RWPE1 (cell line): Measurements from ENCODE around the gene MLLT6.

Experiments used
- CTCF ChIA-PET: fragments of 350-600 bp; sonication (Branson Sonifier 250); formaldehyde crosslinking; extraction: SDS; loops from one replicate; lab custom pipeline; 2021; lab: Yijun Ruan, JAX
- POLR2A ChIA-PET: fragments of 400-600 bp; formaldehyde crosslinking; extraction: SDS; loops from one replicate; lab custom pipeline; 2020; ENCODE audit warnings: antibody characterized with exemption; ENCODE audit not compliant: low non-redundant PET; lab: Yijun Ruan, JAX
- DNase-seq: peaks from one replicate; pipeline ENCODE4 v3.0.0; 2012; ENCODE audit warnings: low spot score
- H3K27ac ChIP-seq: fragments of 450-650 bp; 2 replicates; pipeline ENCODE4 v1.5.1; 2017
- CTCF ChIP-seq: fragments of 450-650 bp; conservative IDR thresholded peaks from 2 replicates; pipeline ENCODE4 v1.5.1; 2017; ENCODE audit warnings: low read depth, mild to moderate bottlenecking

The MLLT6 gene

GRCh38 chr17:38752308-38753070, 47.4 kb downstream of the MLLT6 start, which contains the start of gene PSMB3:
PSMB3 (plus strand) TSS chr17:38752741; CDS start chr17:38752827, 86 bp downstream.
- DNase-seq = peak; percentile 99
- CTCF ChIA-PET = interaction anchor here (0.6 kb wide), 1 partner anchor 19 kb away, joined by 4 read pairs; no protein-coding TSS in a partner anchor
- TF ChIP-seq CTCF = no peak
- H3K27ac ChIP-seq = peak within 1 kb of the TSS; percentile 89
- POLR2A ChIA-PET = interaction anchor here (1.1 kb wide), 1 partner anchor 89 kb away, joined by 3 read pairs; no protein-coding TSS in a partner anchor

DNA sequence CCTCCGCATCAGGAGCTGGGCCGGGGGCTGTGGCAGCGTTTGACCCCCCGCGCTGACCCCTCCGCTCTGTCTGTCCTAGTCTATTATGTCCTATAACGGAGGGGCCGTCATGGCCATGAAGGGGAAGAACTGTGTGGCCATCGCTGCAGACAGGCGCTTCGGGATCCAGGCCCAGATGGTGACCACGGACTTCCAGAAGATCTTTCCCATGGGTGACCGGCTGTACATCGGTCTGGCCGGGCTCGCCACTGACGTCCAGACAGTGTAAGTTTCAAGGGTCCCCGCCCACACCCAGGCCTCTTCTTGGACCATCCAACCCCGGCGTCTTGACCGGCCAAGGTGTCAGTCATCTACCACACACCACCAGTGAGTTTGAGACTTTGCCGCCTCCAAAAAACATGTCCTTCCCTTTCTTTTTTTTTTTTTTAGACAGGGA, 48.0 kb downstream of the MLLT6 start:
- no peak for DNase-seq
- peak overlapping the region; percentile 89 for H3K27ac ChIP-seq
- ChIA-PET CTCF (no interaction called here), POLR2A (interaction anchor here (1.1 kb wide), 1 partner anchor 90 kb away, joined by 3 read pairs; no protein-coding TSS in a partner anchor)
- TF ChIP-seq CTCF = no peak

DNA sequence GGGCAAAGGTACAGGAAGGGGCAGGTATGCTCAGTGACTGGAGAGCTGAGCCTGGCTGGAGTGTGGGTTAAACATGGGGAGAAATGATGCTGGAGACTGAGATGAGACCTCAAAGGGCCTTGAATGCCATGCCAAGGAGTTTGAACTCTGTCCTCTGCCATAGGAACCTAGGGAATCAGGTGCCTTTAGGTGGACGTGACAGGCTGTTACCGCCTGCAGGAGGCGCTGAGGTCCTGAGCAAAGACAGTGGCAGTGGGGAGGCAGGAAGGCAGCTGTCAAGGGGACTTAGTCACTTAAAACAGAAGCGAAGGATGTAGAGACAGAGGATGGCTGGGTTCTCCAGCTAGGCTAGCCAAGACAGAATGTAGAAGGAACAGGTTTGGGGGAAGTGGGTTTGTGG, 56.5 kb downstream of the MLLT6 start:
- POLR2A ChIA-PET = interaction anchor here (0.6 kb wide), 1 partner anchor 107 kb away, joined by 5 read pairs; no protein-coding TSS in a partner anchor
- no peak overlapping the region for H3K27ac ChIP-seq
- CTCF ChIA-PET = interaction anchor here (0.6 kb wide), 1 partner anchor 76 kb away, joined by 3 read pairs; no protein-coding TSS in a partner anchor
- DNase-seq = no peak
- no peak for TF ChIP-seq CTCF

- TF ChIP-seq CTCF = no peak
- peak overlapping the region; percentile 40 for H3K27ac ChIP-seq
- ChIA-PET CTCF (no interaction called here), POLR2A (interaction anchor here (0.6 kb wide), 1 partner anchor 107 kb away, joined by 5 read pairs; no protein-coding TSS in a partner anchor)
- DNase-seq = no peak
These were observed 57.2 kb downstream of the MLLT6 start for GRCh38 chr17:38762231-38762630.

GRCh38 chr17:38766341-38766740, 61.3 kb downstream of the MLLT6 start:
- ChIA-PET CTCF (interaction anchor here (0.6 kb wide), 1 partner anchor 16 kb away, joined by 3 read pairs; no protein-coding TSS in a partner anchor), POLR2A (no interaction called here)
- H3K27ac ChIP-seq = peak overlapping the region; percentile 28
- DNase-seq = no peak
- no peak for TF ChIP-seq CTCF

GRCh38 chr17:38768417-38768816, 63.3 kb downstream of the MLLT6 start:
- DNase-seq = no peak
- peak overlapping the region; percentile 38 for H3K27ac ChIP-seq
- TF ChIP-seq CTCF = no peak
- ChIA-PET CTCF (no interaction called here), POLR2A (no interaction called here)
